D721Med (cell line): Measurements from ENCODE around the gene RPS23.

Experiments
- DNase-seq: peaks from one replicate; pipeline ENCODE4 v3.0.0; 2011; ENCODE audit warnings: low spot score; ENCODE audit not compliant: insufficient read length
- FAIRE-seq: peaks from 2 replicates; lab custom pipeline; 2011; peaks lifted over from hg19 to GRCh38; lab: Jason Lieb, UNC
- TF ChIP-seq, protein P1 (sequence below): IDR thresholded peaks from 2 replicates; pipeline ENCODE4 v1.5.1; 2012; ENCODE audit warnings: mild to moderate bottlenecking, control low read depth; ENCODE audit not compliant: insufficient read depth; ENCODE audit errors: missing control alignments

The RPS23 gene

DNA sequence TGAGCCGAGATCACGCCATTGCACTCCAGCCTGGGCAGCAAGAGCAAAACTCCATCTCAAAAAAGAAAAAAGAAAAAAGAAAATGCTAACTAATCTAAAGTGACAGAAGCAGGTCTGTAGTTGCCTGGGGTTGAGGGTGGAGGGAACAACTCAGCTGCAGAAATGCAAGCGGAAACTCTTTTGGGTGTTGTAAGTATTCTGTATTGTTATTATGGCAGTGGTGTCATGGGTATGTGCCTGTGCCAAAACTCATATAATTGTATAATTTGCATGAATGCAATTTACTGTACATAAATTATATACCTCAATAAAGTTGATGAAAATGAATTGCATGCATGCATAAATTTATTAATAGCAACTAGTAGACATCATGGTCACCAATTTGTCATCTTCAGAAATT is 23.0 kb upstream of the RPS23 start:
- TF ChIP-seq, protein P1, sequence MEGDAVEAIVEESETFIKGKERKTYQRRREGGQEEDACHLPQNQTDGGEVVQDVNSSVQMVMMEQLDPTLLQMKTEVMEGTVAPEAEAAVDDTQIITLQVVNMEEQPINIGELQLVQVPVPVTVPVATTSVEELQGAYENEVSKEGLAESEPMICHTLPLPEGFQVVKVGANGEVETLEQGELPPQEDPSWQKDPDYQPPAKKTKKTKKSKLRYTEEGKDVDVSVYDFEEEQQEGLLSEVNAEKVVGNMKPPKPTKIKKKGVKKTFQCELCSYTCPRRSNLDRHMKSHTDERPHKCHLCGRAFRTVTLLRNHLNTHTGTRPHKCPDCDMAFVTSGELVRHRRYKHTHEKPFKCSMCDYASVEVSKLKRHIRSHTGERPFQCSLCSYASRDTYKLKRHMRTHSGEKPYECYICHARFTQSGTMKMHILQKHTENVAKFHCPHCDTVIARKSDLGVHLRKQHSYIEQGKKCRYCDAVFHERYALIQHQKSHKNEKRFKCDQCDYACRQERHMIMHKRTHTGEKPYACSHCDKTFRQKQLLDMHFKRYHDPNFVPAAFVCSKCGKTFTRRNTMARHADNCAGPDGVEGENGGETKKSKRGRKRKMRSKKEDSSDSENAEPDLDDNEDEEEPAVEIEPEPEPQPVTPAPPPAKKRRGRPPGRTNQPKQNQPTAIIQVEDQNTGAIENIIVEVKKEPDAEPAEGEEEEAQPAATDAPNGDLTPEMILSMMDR, result no peak
- DNase-seq (no peak), FAIRE-seq (no peak)

DNA sequence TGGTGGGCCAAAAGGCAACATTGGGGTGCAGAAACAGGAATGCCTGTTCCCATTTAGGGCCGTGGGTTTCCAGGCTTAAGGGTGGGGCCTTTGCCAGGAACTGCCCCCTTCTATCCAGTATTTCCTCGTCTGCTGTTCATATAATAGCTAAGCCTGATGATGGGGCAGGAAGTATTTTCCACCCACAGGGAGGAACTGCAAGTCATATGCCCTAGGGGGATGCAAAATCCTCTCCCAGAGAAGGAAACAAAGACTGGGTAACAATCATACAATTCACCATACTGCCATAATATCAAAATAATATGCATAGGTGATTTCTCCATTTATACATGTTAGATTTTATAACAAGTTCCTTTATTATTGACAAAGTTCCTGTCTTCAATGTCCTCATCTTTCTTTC is 20.5 kb upstream of the RPS23 start:
- FAIRE-seq (no peak), DNase-seq (no peak)
- TF ChIP-seq, protein P1, result no peak

DNA sequence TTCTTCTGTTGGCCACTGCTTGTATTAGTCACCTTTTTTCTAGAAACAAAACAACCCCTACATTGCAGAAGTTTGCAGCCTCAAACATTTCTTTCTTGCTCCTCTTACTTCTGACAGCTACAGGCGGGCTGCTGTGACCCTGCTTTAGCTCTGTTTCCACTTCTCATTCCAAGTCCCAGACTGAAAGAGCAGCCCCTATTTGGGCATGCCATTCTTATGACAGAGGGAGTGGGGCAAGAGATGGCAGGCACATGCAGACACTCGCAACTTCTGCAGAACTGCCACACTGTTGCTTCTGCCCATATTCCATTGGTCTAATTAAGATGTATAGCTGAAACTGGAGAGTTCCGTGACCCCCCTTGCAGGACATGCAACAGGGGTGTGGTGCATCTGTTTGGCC is 19.6 kb upstream of the RPS23 start:
- DNase-seq (no peak), FAIRE-seq (no peak)
- TF ChIP-seq, protein P1, result no peak

DNA sequence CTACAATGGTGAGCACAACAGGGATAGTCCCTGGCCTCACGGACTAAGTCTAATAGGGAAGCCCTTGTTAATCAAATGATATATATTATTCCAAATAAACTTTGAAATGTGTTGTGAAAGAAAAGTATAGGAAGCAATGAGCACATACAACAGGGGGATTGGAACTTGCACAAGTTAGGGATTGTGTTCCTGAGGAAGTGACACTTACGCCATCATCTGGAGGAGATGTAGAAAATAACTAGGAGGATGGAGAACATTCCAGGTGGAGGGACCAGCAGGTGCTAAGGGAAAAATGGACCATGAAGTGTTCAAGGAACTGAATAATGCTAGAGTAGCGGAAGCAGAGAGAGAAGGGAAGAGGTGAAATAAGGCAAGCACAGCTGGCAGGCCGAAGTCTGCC is 18.8 kb upstream of the RPS23 start:
- TF ChIP-seq, protein P1, result peak; percentile 6
- DNase-seq (no peak), FAIRE-seq (no peak)

DNA sequence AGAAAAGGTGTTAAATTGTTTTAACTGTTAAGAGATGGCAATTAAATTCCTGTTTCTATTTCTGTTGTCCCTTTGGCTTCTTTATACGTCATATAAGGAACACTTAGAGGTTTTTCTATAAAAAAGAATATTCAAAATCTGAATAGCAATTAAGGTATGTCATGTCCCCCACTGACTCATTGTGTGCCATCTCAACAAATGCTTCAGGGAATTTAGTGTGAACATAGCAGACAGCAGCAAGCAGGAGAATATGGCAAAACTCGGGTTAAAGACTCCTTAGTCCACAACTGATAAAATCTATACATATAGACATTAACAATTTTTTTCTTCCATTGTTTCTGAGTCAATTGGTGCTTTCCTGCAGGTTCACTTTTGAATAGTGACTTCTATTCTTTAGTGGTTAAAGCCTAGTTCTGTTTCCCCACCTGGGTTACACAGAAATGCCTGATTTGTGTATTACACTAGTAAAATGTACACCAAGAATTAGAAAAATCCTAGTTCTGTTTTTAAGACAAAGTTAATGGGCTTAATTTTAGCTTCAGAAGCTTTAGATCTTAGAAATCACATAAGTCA is 17.9 kb upstream of the RPS23 start:
- TF ChIP-seq, protein P1, result no peak
- FAIRE-seq, result no peak
- no peak for DNase-seq

DNA sequence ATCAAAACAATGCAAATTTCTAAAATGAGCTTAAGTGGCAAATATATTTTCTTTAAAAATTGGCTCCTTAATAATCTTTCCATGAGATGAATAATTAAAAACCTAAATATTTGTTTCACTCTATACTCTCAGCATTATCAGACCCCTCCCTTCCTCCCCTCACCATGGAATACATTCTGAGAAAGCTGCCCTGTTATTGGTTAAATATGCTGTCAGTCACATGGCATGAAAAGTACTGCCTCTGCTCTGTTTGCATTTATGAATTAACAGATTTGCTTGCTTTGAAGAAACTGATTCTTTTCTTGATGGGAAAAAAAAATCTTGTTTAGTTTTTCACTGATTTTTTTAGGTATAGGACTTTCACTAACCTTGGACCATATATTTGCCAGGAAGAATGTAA is 17.0 kb upstream of the RPS23 start:
- DNase-seq (no peak), FAIRE-seq (no peak)

DNA sequence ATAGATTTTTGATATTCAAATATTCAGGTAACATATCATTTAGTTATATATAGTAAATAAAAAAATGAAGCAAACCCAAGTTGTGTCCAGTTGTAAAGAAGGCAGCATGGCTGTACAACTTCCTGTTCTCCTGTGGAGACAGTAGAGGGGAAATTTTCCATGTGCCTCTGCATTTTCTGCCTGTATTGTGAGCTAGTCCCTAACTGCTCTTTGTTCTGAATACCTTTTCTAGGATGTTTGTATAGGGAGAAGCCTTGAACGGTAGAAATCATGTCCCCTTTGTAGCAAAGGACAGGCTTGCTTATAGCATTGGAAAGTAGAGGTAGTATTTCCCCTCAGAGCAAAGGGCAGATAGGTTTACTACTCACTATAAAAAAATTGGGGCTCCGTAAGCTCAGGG is 13.3 kb upstream of the RPS23 start:
- no peak for DNase-seq
- no peak for FAIRE-seq
- TF ChIP-seq, protein P1, result no peak

More for the DNA sequence above, 17.0 kb upstream of the RPS23 start:
- TF ChIP-seq, protein P1, result no peak
